ENCODE data around the gene SMYD3. TPM values are rescaled to one million over a fixed set of nuclear protein-coding genes. Genes with fewer than 3 reads are reported as not detected.

The SMYD3 gene
- total RNA-seq, 5 donors from 2014 or later (not counting 1 experiment from before 2014, with no cell fraction given), result 17.7 to 37.8 (median 21.9) TPM

DNA sequence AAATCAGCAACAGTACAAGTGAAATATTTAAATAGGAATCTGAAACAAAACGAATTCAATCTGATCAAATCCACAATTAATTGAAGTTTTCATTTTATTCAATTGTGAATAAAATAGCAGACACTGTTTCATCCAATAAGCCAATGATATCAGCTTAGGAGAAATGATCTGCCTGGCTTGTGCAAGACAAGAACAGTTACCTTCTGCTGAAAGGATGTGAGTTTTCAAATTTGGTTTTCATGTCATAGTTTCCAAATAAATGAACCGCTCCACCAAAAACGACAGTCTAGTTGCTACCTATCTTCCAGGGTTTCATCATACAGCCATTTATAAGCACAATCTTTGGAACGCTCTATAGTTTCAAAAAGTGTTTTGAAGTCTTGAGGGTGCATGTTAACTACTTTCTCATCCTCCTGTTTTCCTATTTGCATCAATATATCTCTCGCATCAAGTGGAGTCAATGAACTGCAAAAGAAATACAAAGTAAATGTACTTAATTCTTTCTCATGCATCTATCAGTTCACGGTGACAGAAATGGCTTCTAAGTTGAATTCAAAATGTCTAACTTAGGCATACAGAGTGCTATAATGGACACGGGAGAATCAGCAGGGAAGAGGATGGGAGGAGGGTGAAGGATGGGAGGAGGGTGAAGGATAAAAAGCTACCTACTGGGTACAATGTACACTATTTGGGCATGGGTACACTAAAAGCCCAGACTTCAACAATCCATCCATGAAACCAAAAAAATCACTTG, 33.8 kb upstream of the SMYD3 start:
- Mint-ChIP-seq H3K36me3 (peaks cover 25% of the 10 kb centered on the region), H3K27ac (no peak overlapping the region), H3K4me3 (no peak overlapping the region), H3K27me3 (no peaks in the 10 kb centered on the region), H3K4me1 (no peaks in the 10 kb centered on the region), H3K9me3 (no peaks in the 10 kb centered on the region)
- Histone ChIP-seq H3K9me3 (no peaks in the 10 kb centered on the region), H3K4me1 (ENCODE audit: control insufficient read depth in 1 of 2, extremely low read depth in 1 of 2, insufficient read depth in 2 of 2, low read length in 2 of 2) (no peaks in the 10 kb centered on the region), H3K4me3 (ENCODE audit: control insufficient read depth in 1 of 2, extremely low read depth in 1 of 2, low read length in 1 of 2) (no peak overlapping the region), H3K27ac (ENCODE audit: low read length) (no peak overlapping the region), H3K36me3 (ENCODE audit: control insufficient read depth in 2 of 2, extremely low read depth in 1 of 2, insufficient read depth in 1 of 2, low read length in 1 of 2) (peaks cover 9 to 51% of the 10 kb centered on the region in 2 donors), H3K27me3 (replicated peaks in 1 of 2; ENCODE audit: control insufficient read depth in 2 of 2, extremely low read depth in 1 of 2, insufficient read depth in 2 of 2, low read length in 1 of 2) (no peaks in the 10 kb centered on the region)
- ATAC-seq (replicated peaks in 1 of 4) (no peak), DNase-seq (no peak)
- CTCF ChIA-PET, result no interaction called here
- POLR2A ChIA-PET, result no interaction called here
- WGBS (ENCODE audit: insufficient coverage), result no CpG with 5 or more reads among the region's 7 CpGs

DNA sequence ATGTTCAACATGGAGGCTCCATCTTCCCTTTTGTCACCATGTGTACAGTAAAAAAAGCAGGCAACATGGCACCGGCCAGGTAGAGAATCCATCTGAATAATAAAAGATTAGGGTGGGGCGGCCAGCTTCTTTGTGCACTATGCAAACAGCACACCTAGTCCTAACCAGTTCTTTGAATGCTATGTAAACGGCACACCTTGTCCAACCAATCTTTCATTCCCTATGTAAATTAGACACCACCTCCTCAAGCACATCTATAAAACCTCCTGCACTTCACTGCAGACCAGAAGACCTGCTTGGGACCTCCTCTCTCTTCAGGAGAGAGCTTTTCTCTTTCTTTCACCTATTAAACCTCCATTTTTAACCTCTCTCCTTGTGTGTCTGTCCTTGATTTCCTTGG, 30.8 kb upstream of the SMYD3 start:
- no peaks in the 10 kb centered on the region for H3K9me3 Mint-ChIP-seq
- no peaks in the 10 kb centered on the region for H3K4me1 Mint-ChIP-seq
- CTCF ChIA-PET, result no interaction called here
- POLR2A ChIA-PET, result no interaction called here
- WGBS (ENCODE audit: insufficient coverage), result 88% methylated on average over 1 of the region's 3 CpGs
- H3K4me3 Mint-ChIP-seq, result no peak overlapping the region
- no peak for DNase-seq
- H3K36me3 Mint-ChIP-seq, result peaks cover 15% of the 10 kb centered on the region
- Histone ChIP-seq H3K9me3 (no peaks in the 10 kb centered on the region), H3K27me3 (replicated peaks in 1 of 2; ENCODE audit: control insufficient read depth in 2 of 2, extremely low read depth in 1 of 2, insufficient read depth in 2 of 2, low read length in 1 of 2) (no peaks in the 10 kb centered on the region), H3K4me3 (ENCODE audit: control insufficient read depth in 1 of 2, extremely low read depth in 1 of 2, low read length in 1 of 2) (no peak overlapping the region), H3K36me3 (ENCODE audit: control insufficient read depth in 2 of 2, extremely low read depth in 1 of 2, insufficient read depth in 1 of 2, low read length in 1 of 2) (peaks cover 5 to 25% of the 10 kb centered on the region in 2 donors), H3K4me1 (ENCODE audit: control insufficient read depth in 1 of 2, extremely low read depth in 1 of 2, insufficient read depth in 2 of 2, low read length in 2 of 2) (no peaks in the 10 kb centered on the region), H3K27ac (ENCODE audit: low read length) (no peak overlapping the region)
- no peaks in the 10 kb centered on the region for H3K27me3 Mint-ChIP-seq
- ATAC-seq (replicated peaks in 1 of 4), result no peak
- no peak overlapping the region for H3K27ac Mint-ChIP-seq

GRCh38 chr1:246537441-246537840, 30.4 kb upstream of the SMYD3 start:
- no peak for ATAC-seq (replicated peaks in 1 of 4)

GRCh38 chr1:246534114-246534513, 27.0 kb upstream of the SMYD3 start:
- peaks cover 2% of the 10 kb centered on the region for H3K9me3 ChIP-seq
- no peak overlapping the region for H3K27ac Mint-ChIP-seq
- DNase-seq (no peak), ATAC-seq (replicated peaks in 1 of 4) (no peak)
- no peaks in the 10 kb centered on the region for H3K4me1 Mint-ChIP-seq
- WGBS (ENCODE audit: insufficient coverage), result no CpG with 5 or more reads among the region's 1 CpG
- H3K4me3 ChIP-seq (ENCODE audit: control insufficient read depth in 1 of 2, extremely low read depth in 1 of 2, low read length in 1 of 2), result no peak overlapping the region
- no peak overlapping the region for H3K4me3 Mint-ChIP-seq
- POLR2A ChIA-PET, result no interaction called here
- CTCF ChIA-PET, result interaction anchor here (0.8 to 1.9 kb wide), 2 partner anchors 36 to 1805 kb away, joined by 3 to 5 read pairs; no protein-coding TSS in a partner anchor
- peaks cover 7% of the 10 kb centered on the region for H3K36me3 Mint-ChIP-seq
- no peak overlapping the region for H3K27ac ChIP-seq (ENCODE audit: low read length)
- H3K36me3 ChIP-seq (ENCODE audit: control insufficient read depth in 2 of 2, extremely low read depth in 1 of 2, insufficient read depth in 1 of 2, low read length in 1 of 2), result peaks cover 0 to 3% of the 10 kb centered on the region in 2 donors
- H3K27me3 Mint-ChIP-seq, result no peaks in the 10 kb centered on the region
- peaks cover 6 to 13% (median 7%) of the 10 kb centered on the region in 3 donors for H3K9me3 Mint-ChIP-seq
- no peaks in the 10 kb centered on the region for H3K27me3 ChIP-seq (replicated peaks in 1 of 2; ENCODE audit: control insufficient read depth in 2 of 2, extremely low read depth in 1 of 2, insufficient read depth in 2 of 2, low read length in 1 of 2)
- no peaks in the 10 kb centered on the region for H3K4me1 ChIP-seq (ENCODE audit: control insufficient read depth in 1 of 2, extremely low read depth in 1 of 2, insufficient read depth in 2 of 2, low read length in 2 of 2)

More at GRCh38 chr1:246537441-246537840, 30.4 kb upstream of the SMYD3 start:
- peaks cover 15% of the 10 kb centered on the region for H3K36me3 Mint-ChIP-seq
- no peaks in the 10 kb centered on the region for H3K27me3 ChIP-seq (replicated peaks in 1 of 2; ENCODE audit: control insufficient read depth in 2 of 2, extremely low read depth in 1 of 2, insufficient read depth in 2 of 2, low read length in 1 of 2)
- no peaks in the 10 kb centered on the region for H3K9me3 Mint-ChIP-seq
- H3K4me1 Mint-ChIP-seq, result no peaks in the 10 kb centered on the region
- no peak overlapping the region for H3K4me3 ChIP-seq (ENCODE audit: control insufficient read depth in 1 of 2, extremely low read depth in 1 of 2, low read length in 1 of 2)
- no peaks in the 10 kb centered on the region for H3K4me1 ChIP-seq (ENCODE audit: control insufficient read depth in 1 of 2, extremely low read depth in 1 of 2, insufficient read depth in 2 of 2, low read length in 2 of 2)
- H3K27ac Mint-ChIP-seq, result no peak overlapping the region
- H3K27me3 Mint-ChIP-seq, result no peaks in the 10 kb centered on the region
- H3K27ac ChIP-seq (ENCODE audit: low read length), result no peak overlapping the region
- WGBS (ENCODE audit: insufficient coverage), result 100% methylated on average over 1 of the region's 7 CpGs
- CTCF ChIA-PET, result no interaction called here
- H3K4me3 Mint-ChIP-seq, result no peak overlapping the region
- peaks cover 2 to 21% of the 10 kb centered on the region in 2 donors for H3K36me3 ChIP-seq (ENCODE audit: control insufficient read depth in 2 of 2, extremely low read depth in 1 of 2, insufficient read depth in 1 of 2, low read length in 1 of 2)
- DNase-seq, result no peak
- POLR2A ChIA-PET, result no interaction called here
- no peaks in the 10 kb centered on the region for H3K9me3 ChIP-seq

DNA sequence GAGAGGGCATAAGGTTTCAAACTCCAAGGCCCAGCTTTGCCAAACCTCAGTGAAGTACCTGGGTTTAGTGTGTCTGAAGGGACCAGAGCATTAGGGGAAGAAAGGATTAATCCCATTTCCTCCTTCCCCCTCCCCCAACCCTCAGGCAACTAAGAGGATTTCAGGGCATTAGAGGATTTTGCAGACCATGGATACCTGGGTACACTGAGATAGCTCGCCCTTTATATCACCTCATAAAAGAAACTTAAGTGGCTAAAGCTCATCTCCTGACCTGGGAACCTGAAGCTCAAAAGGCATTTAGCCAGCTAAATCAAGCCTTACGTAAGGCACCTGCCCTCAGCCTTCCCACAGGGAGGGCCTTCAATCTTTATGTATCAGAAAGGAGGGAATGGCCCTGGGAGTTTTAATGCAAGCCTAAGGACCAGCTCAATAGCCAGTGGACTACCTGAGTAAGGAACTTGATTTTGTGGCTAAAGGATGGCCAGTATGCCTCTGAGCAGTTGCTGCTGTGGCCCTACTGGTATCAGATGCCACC, 26.4 kb upstream of the SMYD3 start:
- H3K27me3 Mint-ChIP-seq, result no peaks in the 10 kb centered on the region

DNA sequence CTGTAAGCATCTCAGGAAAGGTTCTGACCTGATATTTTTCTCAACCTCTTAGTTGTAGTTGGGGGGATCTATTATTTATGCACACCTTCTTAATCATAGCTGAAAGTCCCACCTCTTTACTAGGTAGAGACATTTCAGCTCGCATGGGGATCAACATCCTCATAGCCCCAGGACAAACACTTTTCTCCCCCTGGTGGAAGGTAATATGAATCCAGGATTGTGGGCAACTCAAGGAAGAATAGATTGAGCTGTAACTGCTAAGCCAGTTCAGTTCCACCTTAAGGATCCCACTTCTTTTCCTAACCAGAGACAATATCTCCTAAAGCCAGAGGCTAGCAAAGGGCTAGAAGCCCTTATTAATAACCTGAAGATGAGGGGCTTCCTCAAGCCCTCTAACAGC, 25.4 kb upstream of the SMYD3 start:
- no peak overlapping the region for H3K4me3 ChIP-seq (ENCODE audit: control insufficient read depth in 1 of 2, extremely low read depth in 1 of 2, low read length in 1 of 2)
- H3K27ac Mint-ChIP-seq, result no peak overlapping the region
- WGBS (ENCODE audit: insufficient coverage), result no CpG with 5 or more reads among the region's 1 CpG
- CTCF ChIA-PET, result interaction anchor here (0.5 to 1.9 kb wide), 2 partner anchors 11 to 34 kb away, joined by 3 to 5 read pairs; no protein-coding TSS in a partner anchor
- POLR2A ChIA-PET, result no interaction called here
- DNase-seq (no peak), ATAC-seq (replicated peaks in 1 of 4) (no peak)
- H3K4me3 Mint-ChIP-seq, result no peak overlapping the region
- H3K9me3 ChIP-seq, result peaks cover 2% of the 10 kb centered on the region
- H3K27me3 ChIP-seq (replicated peaks in 1 of 2; ENCODE audit: control insufficient read depth in 2 of 2, extremely low read depth in 1 of 2, insufficient read depth in 2 of 2, low read length in 1 of 2), result no peaks in the 10 kb centered on the region
- H3K4me1 ChIP-seq (ENCODE audit: control insufficient read depth in 1 of 2, extremely low read depth in 1 of 2, insufficient read depth in 2 of 2, low read length in 2 of 2), result peaks cover 0 to 6% of the 10 kb centered on the region in 2 experiments
- peaks cover 7 to 13% (median 10%) of the 10 kb centered on the region in 3 donors for H3K9me3 Mint-ChIP-seq
- H3K27me3 Mint-ChIP-seq, result no peaks in the 10 kb centered on the region
- H3K4me1 Mint-ChIP-seq, result peaks cover under 1 to 7% (median 3%) of the 10 kb centered on the region in 3 donors
- H3K27ac ChIP-seq (ENCODE audit: low read length), result no peak overlapping the region
- no peaks in the 10 kb centered on the region for H3K36me3 ChIP-seq (ENCODE audit: control insufficient read depth in 2 of 2, extremely low read depth in 1 of 2, insufficient read depth in 1 of 2, low read length in 1 of 2)
- no peaks in the 10 kb centered on the region for H3K36me3 Mint-ChIP-seq

More for the DNA sequence above, 26.4 kb upstream of the SMYD3 start:
- 100% methylated on average over 1 of the region's 2 CpGs for WGBS (ENCODE audit: insufficient coverage)
- no peaks in the 10 kb centered on the region for H3K4me1 ChIP-seq (ENCODE audit: control insufficient read depth in 1 of 2, extremely low read depth in 1 of 2, insufficient read depth in 2 of 2, low read length in 2 of 2)
- no peaks in the 10 kb centered on the region for H3K27me3 ChIP-seq (replicated peaks in 1 of 2; ENCODE audit: control insufficient read depth in 2 of 2, extremely low read depth in 1 of 2, insufficient read depth in 2 of 2, low read length in 1 of 2)
- peaks cover 2% of the 10 kb centered on the region for H3K9me3 ChIP-seq
- ATAC-seq (replicated peaks in 1 of 4), result no peak
- H3K36me3 ChIP-seq (ENCODE audit: control insufficient read depth in 2 of 2, extremely low read depth in 1 of 2, insufficient read depth in 1 of 2, low read length in 1 of 2), result no peaks in the 10 kb centered on the region
- Mint-ChIP-seq H3K4me1 (peaks cover 0 to under 1% (median 0%) of the 10 kb centered on the region in 3 donors), H3K4me3 (no peak overlapping the region), H3K9me3 (peaks cover 6 to 13% (median 7%) of the 10 kb centered on the region in 3 donors), H3K27ac (no peak overlapping the region), H3K36me3 (peaks cover under 1% of the 10 kb centered on the region)
- H3K27ac ChIP-seq (ENCODE audit: low read length), result no peak overlapping the region
- ChIA-PET CTCF (interaction anchor here (0.8 to 1.9 kb wide), 2 partner anchors 35 to 1804 kb away, joined by 3 to 5 read pairs; no protein-coding TSS in a partner anchor), POLR2A (no interaction called here)
- no peak for DNase-seq
- H3K4me3 ChIP-seq (ENCODE audit: control insufficient read depth in 1 of 2, extremely low read depth in 1 of 2, low read length in 1 of 2), result no peak overlapping the region
